Vagina (tissue), 2 donors: Measurements from ENCODE around the gene FBXO2.

Experiments used
- POLR2A ChIP-seq, 2 donors: fragments of 450-650 bp; IDR thresholded peaks; one replicate each; pipeline ENCODE4 v1.6.1; 2017; ENCODE audit warnings: antibody characterized with exemption in 2 of 2, mild to moderate bottlenecking in 2 of 2, moderate library complexity in 2 of 2
- POLR2AphosphoS5 ChIP-seq, 2 donors: sonication (generic); formaldehyde crosslinking; IDR thresholded peaks; one replicate each; pipeline ENCODE4 v1.9.0; 2017; ENCODE audit warnings: antibody characterized with exemption in 2 of 2, mild to moderate bottlenecking in 2 of 2, low read depth in 1 of 2; ENCODE audit not compliant: insufficient read depth in 1 of 2
- TF ChIP-seq, protein P1 (sequence below), 3 experiments: fragments of 450-650 bp in 2 of 3; fragments of 200-600 bp in 1 of 3; sonication (generic) in 1 of 3; IDR thresholded peaks; one replicate each; pipeline ENCODE4 v1.5.1; 2017 to 2019; ENCODE audit warnings: antibody characterized with exemption in 3 of 3, mild to moderate bottlenecking in 2 of 3, moderate library complexity in 2 of 3

DNA sequence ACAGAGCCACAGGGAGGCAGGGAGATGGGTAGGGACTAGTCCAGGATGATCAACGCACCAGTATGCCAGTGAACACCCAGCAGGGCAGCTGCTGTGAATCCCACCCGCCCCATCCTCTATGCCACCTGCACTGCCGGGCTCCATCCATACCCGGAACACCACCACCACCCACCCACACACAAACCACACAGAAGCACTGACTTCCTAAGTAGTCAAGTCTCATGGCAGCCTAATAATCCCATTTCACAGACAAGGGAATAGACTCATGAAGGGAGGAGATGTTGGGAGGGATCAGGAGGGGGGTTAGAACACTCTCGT, 43.6 kb upstream of the FBXO2 start:
- TF ChIP-seq, protein P1, sequence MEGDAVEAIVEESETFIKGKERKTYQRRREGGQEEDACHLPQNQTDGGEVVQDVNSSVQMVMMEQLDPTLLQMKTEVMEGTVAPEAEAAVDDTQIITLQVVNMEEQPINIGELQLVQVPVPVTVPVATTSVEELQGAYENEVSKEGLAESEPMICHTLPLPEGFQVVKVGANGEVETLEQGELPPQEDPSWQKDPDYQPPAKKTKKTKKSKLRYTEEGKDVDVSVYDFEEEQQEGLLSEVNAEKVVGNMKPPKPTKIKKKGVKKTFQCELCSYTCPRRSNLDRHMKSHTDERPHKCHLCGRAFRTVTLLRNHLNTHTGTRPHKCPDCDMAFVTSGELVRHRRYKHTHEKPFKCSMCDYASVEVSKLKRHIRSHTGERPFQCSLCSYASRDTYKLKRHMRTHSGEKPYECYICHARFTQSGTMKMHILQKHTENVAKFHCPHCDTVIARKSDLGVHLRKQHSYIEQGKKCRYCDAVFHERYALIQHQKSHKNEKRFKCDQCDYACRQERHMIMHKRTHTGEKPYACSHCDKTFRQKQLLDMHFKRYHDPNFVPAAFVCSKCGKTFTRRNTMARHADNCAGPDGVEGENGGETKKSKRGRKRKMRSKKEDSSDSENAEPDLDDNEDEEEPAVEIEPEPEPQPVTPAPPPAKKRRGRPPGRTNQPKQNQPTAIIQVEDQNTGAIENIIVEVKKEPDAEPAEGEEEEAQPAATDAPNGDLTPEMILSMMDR (IDR thresholded peaks at IDR 0.05), result no peak
- no peak for TF ChIP-seq POLR2A (IDR thresholded peaks at IDR 0.05)
- TF ChIP-seq POLR2AphosphoS5 (IDR thresholded peaks at IDR 0.05; ENCODE audit: insufficient read depth in 1 of 2, low read depth in 1 of 2), result no peak
